ENCODE data around the gene EXOC4. TPM values are rescaled to one million over a fixed set of nuclear protein-coding genes. Genes with fewer than 3 reads are reported as not detected.
A peak's percentile ranks its signal among the peaks of the same experiment; 100 is the strongest.

The EXOC4 gene
- total and polyA plus RNA-seq, 2 donors (not counting 3 experiments of a cell fraction or from before 2014, with no cell fraction given): 20.3 to 73.1 TPM

- Histone ChIP-seq H3K4me2 (ENCODE audit: insufficient read depth, low read length) (no peak overlapping the region), H3K9me1 (replicated peaks; ENCODE audit: control insufficient read depth, extremely low read depth, insufficient read depth, low read length) (no peaks in the 10 kb centered on the region), H4K20me1 (replicated peaks; ENCODE audit: control insufficient read depth, extremely low read depth, insufficient read depth, low read length) (no peaks in the 10 kb centered on the region), H3K36me3 (ENCODE audit: control insufficient read depth in 2 of 2, extremely low read depth in 1 of 2, insufficient read depth in 2 of 2, low read length in 2 of 2) (no peaks in the 10 kb centered on the region), H3K27me3 (ENCODE audit: control insufficient read depth in 2 of 2, insufficient read depth in 2 of 2, low read length in 2 of 2) (no peaks in the 10 kb centered on the region), H3K4me3 (replicated peaks in 1 of 3; ENCODE audit: insufficient read depth in 1 of 3, low read depth in 1 of 3, low read length in 3 of 3) (no peak overlapping the region), H2AFZ (ENCODE audit: low read depth, low read length) (no peak overlapping the region), H3K79me2 (ENCODE audit: control insufficient read depth, insufficient read depth, low read length) (no peaks in the 10 kb centered on the region), H3K9ac (replicated peaks; ENCODE audit: extremely low read depth, insufficient read depth, low read length) (peak overlapping the region; percentile 44), H3K4me1 (ENCODE audit: control insufficient read depth, extremely low read depth, insufficient read depth, low read length) (peaks cover 22% of the 10 kb centered on the region), H3K27ac (ENCODE audit: insufficient read depth, low read depth, low read length) (peak overlapping the region; percentile 50), H3K9me3 (replicated peaks; ENCODE audit: control insufficient read depth, insufficient read depth, low read length) (no peaks in the 10 kb centered on the region)
- ChIA-PET POLR2A (no interaction called here), CTCF (no interaction called here)
- intact Hi-C loops (cut with micrococcal nuclease): no loop called here
- no peak for DNase-seq (ENCODE audit: low read depth, low spot score)
- TF ChIP-seq, protein P1, sequence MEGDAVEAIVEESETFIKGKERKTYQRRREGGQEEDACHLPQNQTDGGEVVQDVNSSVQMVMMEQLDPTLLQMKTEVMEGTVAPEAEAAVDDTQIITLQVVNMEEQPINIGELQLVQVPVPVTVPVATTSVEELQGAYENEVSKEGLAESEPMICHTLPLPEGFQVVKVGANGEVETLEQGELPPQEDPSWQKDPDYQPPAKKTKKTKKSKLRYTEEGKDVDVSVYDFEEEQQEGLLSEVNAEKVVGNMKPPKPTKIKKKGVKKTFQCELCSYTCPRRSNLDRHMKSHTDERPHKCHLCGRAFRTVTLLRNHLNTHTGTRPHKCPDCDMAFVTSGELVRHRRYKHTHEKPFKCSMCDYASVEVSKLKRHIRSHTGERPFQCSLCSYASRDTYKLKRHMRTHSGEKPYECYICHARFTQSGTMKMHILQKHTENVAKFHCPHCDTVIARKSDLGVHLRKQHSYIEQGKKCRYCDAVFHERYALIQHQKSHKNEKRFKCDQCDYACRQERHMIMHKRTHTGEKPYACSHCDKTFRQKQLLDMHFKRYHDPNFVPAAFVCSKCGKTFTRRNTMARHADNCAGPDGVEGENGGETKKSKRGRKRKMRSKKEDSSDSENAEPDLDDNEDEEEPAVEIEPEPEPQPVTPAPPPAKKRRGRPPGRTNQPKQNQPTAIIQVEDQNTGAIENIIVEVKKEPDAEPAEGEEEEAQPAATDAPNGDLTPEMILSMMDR (IDR thresholded peaks at IDR 0.05; ENCODE audit: extremely low read depth in 1 of 2, insufficient read depth in 1 of 2, low read depth in 1 of 2, low read length in 2 of 2): no peak
- no peak for TF ChIP-seq MAX (IDR thresholded peaks at IDR 0.05; ENCODE audit: insufficient read depth, insufficient read length)
- TF ChIP-seq JUN (IDR thresholded peaks at IDR 0.05; ENCODE audit: borderline replicate concordance, insufficient read depth, insufficient read length, low read depth): no peak
- TF ChIP-seq POLR2A (IDR thresholded peaks at IDR 0.05; ENCODE audit: low read depth, low read length): no peak
- no peak for TF ChIP-seq EZH2 (IDR thresholded peaks at IDR 0.05; ENCODE audit: borderline replicate concordance, low read depth, low read length, severe bottlenecking)
- no peak for TF ChIP-seq POLR2AphosphoS5 (IDR thresholded peaks at IDR 0.05; ENCODE audit: insufficient read depth, low read depth, low read length)
- no peak for TF ChIP-seq MYC (IDR thresholded peaks at IDR 0.05; ENCODE audit: low read depth, low read length)
- no TSS peak for BruUV-seq (replicated peaks)
- no peak for FAIRE-seq
- dilution Hi-C loops (cut with MboI; ENCODE audit: extremely low pct_ligation_motif_present, low sequenced_read_pairs): no loop called here
Measured at GRCh38 chr7:133583545-133584171, 330.8 kb downstream of the EXOC4 start.
